Sigmoid colon (tissue), 4 donors: ENCODE results near the gene PSG4.
"Not testable (repeated sequence)": the region's sequence is repeated elsewhere in the genome, so short reads cannot be mapped to it uniquely, and the experiment has no call there.

Experiments
- EP300 ChIP-seq, 4 donors: sonication (generic); formaldehyde crosslinking; IDR thresholded peaks; one replicate each; pipeline ENCODE4 v1.6.1; 2017; ENCODE audit warnings: antibody characterized with exemption in 4 of 4
- POLR2A ChIP-seq, 2 donors: fragments of 450-650 bp; IDR thresholded peaks; one replicate each; pipeline ENCODE4 v1.6.1; 2016; ENCODE audit warnings: antibody characterized with exemption in 2 of 2, mild to moderate bottlenecking in 2 of 2, moderate library complexity in 2 of 2
- POLR2AphosphoS5 ChIP-seq, 4 donors: sonication (generic); formaldehyde crosslinking; IDR thresholded peaks; one replicate each; pipeline ENCODE4 v1.6.1; 2017; ENCODE audit warnings: antibody characterized with exemption in 4 of 4
- TF ChIP-seq, protein P1 (sequence below), 4 experiments: fragments of 450-650 bp in 3 of 4; fragments of 200-600 bp in 1 of 4; IDR thresholded peaks; one replicate each; pipeline ENCODE4 v1.5.1; 2016 to 2019; ENCODE audit warnings: antibody characterized with exemption in 4 of 4, mild to moderate bottlenecking in 3 of 4, moderate library complexity in 2 of 4

DNA sequence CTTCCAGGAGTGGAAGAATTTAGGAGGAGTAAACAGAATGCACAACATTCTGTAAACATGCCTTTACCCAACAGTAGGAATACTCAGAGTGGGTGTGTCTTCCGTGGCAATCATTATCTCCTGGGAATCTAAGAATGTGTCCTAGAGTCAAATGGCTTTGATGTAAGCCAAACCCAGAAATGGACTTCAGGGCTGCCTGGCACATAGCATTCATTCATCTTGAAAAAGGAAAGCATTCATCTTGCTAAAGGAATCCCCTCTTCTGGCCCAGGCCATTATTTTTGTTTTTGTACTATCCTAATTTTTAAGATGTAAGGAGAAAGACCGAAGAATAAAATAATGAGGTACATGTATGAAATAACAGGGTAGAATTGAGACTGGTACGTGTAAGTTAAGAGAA is 42.3 kb downstream of the PSG4 start:
- TF ChIP-seq, protein P1, sequence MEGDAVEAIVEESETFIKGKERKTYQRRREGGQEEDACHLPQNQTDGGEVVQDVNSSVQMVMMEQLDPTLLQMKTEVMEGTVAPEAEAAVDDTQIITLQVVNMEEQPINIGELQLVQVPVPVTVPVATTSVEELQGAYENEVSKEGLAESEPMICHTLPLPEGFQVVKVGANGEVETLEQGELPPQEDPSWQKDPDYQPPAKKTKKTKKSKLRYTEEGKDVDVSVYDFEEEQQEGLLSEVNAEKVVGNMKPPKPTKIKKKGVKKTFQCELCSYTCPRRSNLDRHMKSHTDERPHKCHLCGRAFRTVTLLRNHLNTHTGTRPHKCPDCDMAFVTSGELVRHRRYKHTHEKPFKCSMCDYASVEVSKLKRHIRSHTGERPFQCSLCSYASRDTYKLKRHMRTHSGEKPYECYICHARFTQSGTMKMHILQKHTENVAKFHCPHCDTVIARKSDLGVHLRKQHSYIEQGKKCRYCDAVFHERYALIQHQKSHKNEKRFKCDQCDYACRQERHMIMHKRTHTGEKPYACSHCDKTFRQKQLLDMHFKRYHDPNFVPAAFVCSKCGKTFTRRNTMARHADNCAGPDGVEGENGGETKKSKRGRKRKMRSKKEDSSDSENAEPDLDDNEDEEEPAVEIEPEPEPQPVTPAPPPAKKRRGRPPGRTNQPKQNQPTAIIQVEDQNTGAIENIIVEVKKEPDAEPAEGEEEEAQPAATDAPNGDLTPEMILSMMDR (IDR thresholded peaks at IDR 0.05): not testable (repeated sequence)
- not testable (repeated sequence) for TF ChIP-seq POLR2AphosphoS5, POLR2A, EP300 (IDR thresholded peaks at IDR 0.05)
